ENCODE results near the gene ADK. TPM values are rescaled to one million over a fixed set of nuclear protein-coding genes. Genes with fewer than 3 reads are reported as not detected.

Gene ADK
- total and polyA plus RNA-seq, 7 donors = 17.8 to 32.3 (median 23.6) TPM

DNA sequence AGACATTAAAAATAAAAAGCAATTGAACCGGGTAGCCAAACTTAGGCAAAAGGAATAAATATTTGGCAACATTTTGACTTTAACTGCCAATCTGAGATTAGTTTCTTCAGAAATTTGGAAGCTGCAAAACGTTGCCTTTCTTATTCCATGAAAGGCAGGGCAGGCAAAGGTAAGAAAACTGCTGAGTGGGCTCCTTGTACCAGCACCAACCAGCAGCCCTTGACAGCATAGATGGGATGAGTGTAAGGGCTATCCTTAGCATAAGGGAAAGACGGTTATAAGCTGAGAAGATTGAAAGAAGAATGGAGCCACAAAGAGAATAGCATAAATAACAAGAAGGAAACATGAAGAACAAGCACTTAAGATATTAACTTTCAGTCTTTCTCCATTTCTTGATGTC lies 29.0 kb upstream of the ADK start:
- Histone ChIP-seq H3K27me3 (ENCODE audit: insufficient read depth in 3 of 3, low read length in 2 of 3) (no peaks in the 10 kb centered on the region), H3K4me3 (no peak overlapping the region), H3K36me3 (ENCODE audit: insufficient read depth in 1 of 2, low read depth in 1 of 2) (peaks cover 20 to 99% of the 10 kb centered on the region in 2 donors), H3K4me1 (no peaks in the 10 kb centered on the region), H3K27ac (no peak overlapping the region), H3K9me3 (no peaks in the 10 kb centered on the region)
- TF ChIP-seq, protein P1, sequence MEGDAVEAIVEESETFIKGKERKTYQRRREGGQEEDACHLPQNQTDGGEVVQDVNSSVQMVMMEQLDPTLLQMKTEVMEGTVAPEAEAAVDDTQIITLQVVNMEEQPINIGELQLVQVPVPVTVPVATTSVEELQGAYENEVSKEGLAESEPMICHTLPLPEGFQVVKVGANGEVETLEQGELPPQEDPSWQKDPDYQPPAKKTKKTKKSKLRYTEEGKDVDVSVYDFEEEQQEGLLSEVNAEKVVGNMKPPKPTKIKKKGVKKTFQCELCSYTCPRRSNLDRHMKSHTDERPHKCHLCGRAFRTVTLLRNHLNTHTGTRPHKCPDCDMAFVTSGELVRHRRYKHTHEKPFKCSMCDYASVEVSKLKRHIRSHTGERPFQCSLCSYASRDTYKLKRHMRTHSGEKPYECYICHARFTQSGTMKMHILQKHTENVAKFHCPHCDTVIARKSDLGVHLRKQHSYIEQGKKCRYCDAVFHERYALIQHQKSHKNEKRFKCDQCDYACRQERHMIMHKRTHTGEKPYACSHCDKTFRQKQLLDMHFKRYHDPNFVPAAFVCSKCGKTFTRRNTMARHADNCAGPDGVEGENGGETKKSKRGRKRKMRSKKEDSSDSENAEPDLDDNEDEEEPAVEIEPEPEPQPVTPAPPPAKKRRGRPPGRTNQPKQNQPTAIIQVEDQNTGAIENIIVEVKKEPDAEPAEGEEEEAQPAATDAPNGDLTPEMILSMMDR (IDR thresholded peaks at IDR 0.05) = no peak
- ATAC-seq (peak in 2 of 4 donors; percentile 48 to 52), DNase-seq (no peak)
- intact Hi-C loops (cut with DNase I) = no loop called here
- WGBS, 3 donors = 43 to 60% (median 53%) methylated on average over 3 of the region's 3 CpGs

DNA sequence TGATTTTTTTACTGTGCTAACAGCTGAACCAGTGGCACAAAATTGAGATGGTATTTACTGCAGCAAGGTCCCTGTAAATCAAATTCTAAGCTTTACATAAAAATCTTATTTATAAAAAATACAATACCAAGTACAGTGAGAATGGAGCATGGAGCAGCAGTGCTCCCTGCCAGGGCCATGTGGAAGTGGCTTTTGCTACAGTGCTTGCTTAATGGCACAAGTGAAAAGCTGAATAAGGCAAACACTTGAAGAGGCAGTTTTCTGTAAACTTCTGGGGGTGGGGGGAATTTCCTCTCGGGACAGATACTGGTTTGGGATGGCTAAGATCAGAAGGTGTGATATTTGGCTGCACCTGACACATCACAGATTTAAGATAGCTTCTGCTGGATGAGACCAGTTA lies 27.9 kb upstream of the ADK start:
- TF ChIP-seq, protein P1 (IDR thresholded peaks at IDR 0.05) = no peak
- H3K36me3 ChIP-seq (ENCODE audit: insufficient read depth in 1 of 2, low read depth in 1 of 2) = peaks cover 14 to 98% of the 10 kb centered on the region in 2 donors

DNA sequence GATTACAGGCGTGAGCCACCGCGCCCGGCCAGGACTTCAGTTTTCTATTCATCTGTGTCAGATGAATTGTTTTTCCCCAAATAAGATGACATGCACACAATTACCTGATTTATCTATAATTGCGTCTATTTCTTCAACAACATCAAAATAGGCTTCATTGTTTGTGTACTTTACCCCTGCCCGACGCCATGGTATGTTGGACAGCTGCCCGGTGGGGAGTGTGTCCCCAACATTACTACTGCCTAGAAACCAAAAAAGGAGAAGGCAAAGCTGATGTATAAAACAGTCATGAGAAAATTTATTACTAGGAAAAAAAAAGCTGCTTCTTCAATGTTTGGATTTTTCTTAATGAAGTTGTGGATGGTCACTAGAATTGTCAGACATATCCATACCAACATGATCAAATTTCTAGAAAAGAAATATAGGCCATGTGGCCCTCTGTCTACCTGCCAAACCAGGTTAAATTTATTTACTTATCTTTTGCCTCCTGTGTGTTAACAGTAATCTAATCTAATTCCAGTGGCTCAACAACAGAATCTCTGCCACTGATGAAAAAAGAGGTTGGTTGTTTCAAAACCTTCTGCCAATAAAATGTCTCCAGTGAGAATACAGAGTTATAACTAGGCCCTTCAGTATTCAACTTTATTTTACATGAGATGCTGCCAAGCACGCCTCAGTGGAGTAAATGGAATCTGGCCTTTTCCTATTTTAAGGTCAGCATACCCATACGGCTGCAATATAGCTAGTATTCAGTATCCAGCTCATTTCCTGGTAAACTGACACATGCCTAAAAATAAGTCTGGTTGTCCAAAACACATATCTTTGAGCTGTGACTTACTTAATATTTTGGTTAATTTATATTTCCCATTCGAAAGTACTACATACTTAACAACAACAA lies 16.8 kb upstream of the ADK start:
- DNase-seq (no peak), ATAC-seq (peak in 3 of 4 donors; percentile 39 to 49 (median 43))
- Histone ChIP-seq H3K9me3 (no peaks in the 10 kb centered on the region), H3K36me3 (ENCODE audit: insufficient read depth in 1 of 2, low read depth in 1 of 2) (peaks cover 4 to 95% of the 10 kb centered on the region in 2 donors), H3K4me3 (no peak overlapping the region), H3K27ac (peak overlapping the region; percentile 33), H3K4me1 (peaks cover 9% of the 10 kb centered on the region), H3K27me3 (ENCODE audit: insufficient read depth in 3 of 3, low read length in 2 of 3) (no peaks in the 10 kb centered on the region)
- 70 to 85% (median 73%) methylated on average over 11 of the region's 11 CpGs for WGBS, 3 donors
- intact Hi-C loops (cut with DNase I) = no loop called here
- TF ChIP-seq, protein P1 (IDR thresholded peaks at IDR 0.05) = no peak

More for the DNA sequence above, 27.9 kb upstream of the ADK start:
- Histone ChIP-seq H3K4me3 (no peak overlapping the region), H3K27me3 (ENCODE audit: insufficient read depth in 3 of 3, low read length in 2 of 3) (no peaks in the 10 kb centered on the region), H3K27ac (no peak overlapping the region), H3K9me3 (no peaks in the 10 kb centered on the region), H3K4me1 (no peaks in the 10 kb centered on the region)
- DNase-seq (no peak), ATAC-seq (peak in 1 of 4 donors; percentile 11)
- intact Hi-C loops (cut with DNase I) = no loop called here
- 32 to 81% (median 54%) methylated on average over 1 of the region's 1 CpG for WGBS, 3 donors

DNA sequence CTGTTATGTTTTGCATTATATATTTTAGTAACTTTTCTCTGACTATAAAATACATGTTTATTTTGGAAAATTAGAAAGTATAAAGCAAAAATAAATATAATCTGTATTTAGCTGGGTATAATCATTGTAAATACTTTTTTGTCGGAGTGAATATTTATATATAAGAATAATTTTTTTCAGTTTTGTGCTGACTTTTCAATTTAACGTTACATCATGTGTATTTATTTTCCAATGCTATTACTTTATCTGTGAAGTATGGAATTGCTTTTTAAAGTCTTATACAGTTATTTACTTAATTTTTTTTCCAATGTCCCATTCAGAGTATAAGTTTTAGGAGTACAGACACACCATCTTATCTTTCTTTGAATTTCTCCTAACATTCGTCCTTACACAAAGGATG lies 15.6 kb upstream of the ADK start:
- H3K4me1 ChIP-seq = peaks cover 9% of the 10 kb centered on the region
- intact Hi-C loops (cut with DNase I) = no loop called here
- WGBS, 3 donors = 95 to 96% (median 95%) methylated on average over 3 of the region's 3 CpGs
- TF ChIP-seq, protein P1 (IDR thresholded peaks at IDR 0.05) = no peak
- H3K36me3 ChIP-seq (ENCODE audit: insufficient read depth in 1 of 2, low read depth in 1 of 2) = peaks cover 8 to 86% of the 10 kb centered on the region in 2 donors
- no peak overlapping the region for H3K4me3 ChIP-seq
- H3K27me3 ChIP-seq (ENCODE audit: insufficient read depth in 3 of 3, low read length in 2 of 3) = no peaks in the 10 kb centered on the region
- ATAC-seq (no peak), DNase-seq (no peak)
- peak overlapping the region; percentile 33 for H3K27ac ChIP-seq
- H3K9me3 ChIP-seq = no peaks in the 10 kb centered on the region
